WTC11 (cell line): Measurements from ENCODE around the gene KPNA3. TPM values are rescaled to one million over a fixed set of nuclear protein-coding genes. Genes with fewer than 3 reads are reported as not detected.
A peak's percentile ranks its signal among the peaks of the same experiment; 100 is the strongest.

Experiments used
- ATAC-seq: fragments of 200-7000 bp; cut with Tn5 transposase; 2 replicates; pipeline ENCODE4 v1.10.0; 2021; ENCODE audit warnings: mild to moderate bottlenecking, moderate library complexity
- CTCF ChIA-PET: fragments of 300-600 bp; sonication (Branson Sonifier 250); formaldehyde crosslinking; loops from one replicate; lab custom pipeline; 2021; ENCODE audit warnings: antibody characterized with exemption; lab: Charles Lee
- POLR2A ChIA-PET: fragments of 350-600 bp; sonication (Branson Sonifier 250); formaldehyde crosslinking; loops from one replicate; lab custom pipeline; 2021; ENCODE audit warnings: antibody characterized with exemption; lab: Charles Lee
- DNase-seq: peaks from one replicate; pipeline ENCODE4 v3.0.0; 2021; ENCODE audit warnings: low spot score
- H3K27ac Mint-ChIP-seq: 2 replicates; pipeline ENCODE4 v1.8.0; 2021; ENCODE audit warnings: mixed read lengths
- H3K27me3 Mint-ChIP-seq: 2 replicates; pipeline ENCODE4 v1.8.0; 2021; ENCODE audit warnings: low read depth, mild to moderate bottlenecking, moderate library complexity, mixed read lengths
- H3K36me3 Mint-ChIP-seq: 2 replicates; pipeline ENCODE4 v1.8.0; 2021; ENCODE audit warnings: mixed read lengths
- H3K4me1 Mint-ChIP-seq: 2 replicates; pipeline ENCODE4 v1.8.0; 2022; ENCODE audit warnings: mixed read lengths
- H3K4me3 Mint-ChIP-seq: 2 replicates; pipeline ENCODE4 v1.8.0; 2021; ENCODE audit warnings: mild to moderate bottlenecking, moderate library complexity, mixed read lengths
- H3K9me3 Mint-ChIP-seq: 2 replicates; pipeline ENCODE4 v1.8.0; 2021; ENCODE audit warnings: mixed read lengths
- ATF2 ChIP-seq: sonication (generic); formaldehyde crosslinking; IDR thresholded peaks from 2 replicates; pipeline ENCODE4 v1.8.1; 2022; ENCODE audit warnings: low read depth, missing genetic modification reagents, borderline replicate concordance
- ATF6 ChIP-seq: sonication (generic); formaldehyde crosslinking; IDR thresholded peaks from 2 replicates; pipeline ENCODE4 v1.8.1; 2023; ENCODE audit warnings: mild to moderate bottlenecking, missing genetic modification reagents
- CREB1 ChIP-seq: sonication (generic); formaldehyde crosslinking; IDR thresholded peaks from 2 replicates; pipeline ENCODE4 v1.8.0; 2023; ENCODE audit warnings: mild to moderate bottlenecking, missing genetic modification reagents
- CTCF ChIP-seq: fragments of 200-600 bp; IDR thresholded peaks from 2 replicates; pipeline ENCODE4 v1.8.0; 2022; ENCODE audit warnings: antibody characterized with exemption
- ERG ChIP-seq: fragments of 250-450 bp; sonication (Bioruptor Pico); IDR thresholded peaks from 2 replicates; pipeline ENCODE4 v1.8.0; 2021; ENCODE audit warnings: mild to moderate bottlenecking
- FOXJ3 ChIP-seq: sonication (generic); formaldehyde crosslinking; IDR thresholded peaks from 2 replicates; pipeline ENCODE4 v1.9.0; 2021; ENCODE audit warnings: missing genetic modification reagents, mild to moderate bottlenecking, borderline replicate concordance
- GABPB1 ChIP-seq: sonication (generic); formaldehyde crosslinking; IDR thresholded peaks from 2 replicates; pipeline ENCODE4 v1.8.1; 2023; ENCODE audit warnings: mild to moderate bottlenecking, missing genetic modification reagents
- HMGA2 ChIP-seq: fragments of 250-450 bp; sonication (Bioruptor Pico); IDR thresholded peaks from 2 replicates; pipeline ENCODE4 v1.4.0; 2021; ENCODE audit warnings: mild to moderate bottlenecking, moderate library complexity
- JUN ChIP-seq: sonication (generic); formaldehyde crosslinking; IDR thresholded peaks from 2 replicates; pipeline ENCODE4 v1.8.0; 2023; ENCODE audit warnings: mild to moderate bottlenecking, missing genetic modification reagents
- KAT7 ChIP-seq: sonication (generic); formaldehyde crosslinking; IDR thresholded peaks from 2 replicates; pipeline ENCODE4 v1.8.1; 2023; ENCODE audit warnings: missing genetic modification reagents, mild to moderate bottlenecking, borderline replicate concordance
- NFATC4 ChIP-seq: fragments of 250-450 bp; sonication (Bioruptor Pico); IDR thresholded peaks from 2 replicates; pipeline ENCODE4 v1.9.0; 2021; ENCODE audit warnings: mild to moderate bottlenecking
- RELA ChIP-seq: sonication (generic); formaldehyde crosslinking; IDR thresholded peaks from 2 replicates; pipeline ENCODE4 v1.8.1; 2022; ENCODE audit warnings: missing genetic modification reagents, mild to moderate bottlenecking, borderline replicate concordance
- RORB ChIP-seq: fragments of 250-450 bp; sonication (Bioruptor Pico); IDR thresholded peaks from 2 replicates; pipeline ENCODE4 v1.9.0; 2021; ENCODE audit warnings: mild to moderate bottlenecking
- TP53 ChIP-seq: sonication (generic); formaldehyde crosslinking; IDR thresholded peaks from 2 replicates; pipeline ENCODE4 v1.8.1; 2023; ENCODE audit warnings: mild to moderate bottlenecking, missing genetic modification reagents
- ZBTB43 ChIP-seq: sonication (generic); formaldehyde crosslinking; IDR thresholded peaks from 2 replicates; pipeline ENCODE4 v1.8.1; 2023; ENCODE audit warnings: mild to moderate bottlenecking, missing genetic modification reagents
- ZMAT4 ChIP-seq: fragments of 250-450 bp; sonication (Bioruptor Pico); IDR thresholded peaks from 2 replicates; pipeline ENCODE4 v1.9.0; 2021; ENCODE audit warnings: mild to moderate bottlenecking
- ZNF263 ChIP-seq: sonication (generic); formaldehyde crosslinking; IDR thresholded peaks from 2 replicates; pipeline ENCODE4 v1.8.1; 2022; ENCODE audit warnings: low read depth, mild to moderate bottlenecking, moderate library complexity, missing genetic modification reagents
- ZNF425 ChIP-seq: fragments of 250-450 bp; sonication (Bioruptor Pico); conservative IDR thresholded peaks from 2 replicates; pipeline ENCODE4 v1.9.0; 2021; ENCODE audit warnings: mild to moderate bottlenecking
- ZNF512 ChIP-seq: sonication (generic); formaldehyde crosslinking; IDR thresholded peaks from 2 replicates; pipeline ENCODE4 v1.8.1; 2022; ENCODE audit warnings: missing genetic modification reagents, borderline replicate concordance
- total RNA-seq: library from RNA; stranded (reverse); gene quantifications from 3 replicates; pipeline ENCODE4 v1.2.3, GENCODE V29; 2021

The KPNA3 gene
- total RNA-seq, 1 experiment from 2014 or later = 44.4 TPM

GRCh38 chr13:49754146-49754545 lies 38.3 kb downstream of the KPNA3 start:
- peak; percentile 47; the same call in 1 of the 2 replicates for TF ChIP-seq GABPB1 (CRISPR knock-in tag)
- TF ChIP-seq KAT7 = no peak
- TF ChIP-seq, all 79 proteins: peak for 1
- DNase-seq = no peak
- H3K27ac Mint-ChIP-seq = no peak overlapping the region

GRCh38 chr13:49749848-49750247 lies 42.6 kb downstream of the KPNA3 start:
- no peak for DNase-seq
- ATAC-seq = no peak
- Mint-ChIP-seq H3K36me3 (peaks cover 14% of the 10 kb centered on the region), H3K4me3 (no peak overlapping the region), H3K4me1 (peaks cover 19% of the 10 kb centered on the region), H3K27me3 (no peaks in the 10 kb centered on the region), H3K27ac (no peak overlapping the region), H3K9me3 (no peaks in the 10 kb centered on the region)
- CTCF ChIA-PET = no interaction called here
- POLR2A ChIA-PET = no interaction called here
- no peak for TF ChIP-seq ZNF512 (CRISPR knock-in tag)
- no peak for TF ChIP-seq RELA (CRISPR knock-in tag)
- TF ChIP-seq CREB1 (CRISPR knock-in tag) = no peak
- TF ChIP-seq ERG (CRISPR knock-in tag) = no peak
- TF ChIP-seq ZBTB43 (CRISPR knock-in tag) = no peak
- no peak for TF ChIP-seq NFATC4 (CRISPR knock-in tag)
- no peak for TF ChIP-seq ZNF263 (CRISPR knock-in tag)
- no peak for TF ChIP-seq JUN (CRISPR knock-in tag)
- TF ChIP-seq ATF6 = no peak

More at GRCh38 chr13:49754146-49754545, 38.3 kb downstream of the KPNA3 start:
- Mint-ChIP-seq H3K4me1 (peaks cover 19% of the 10 kb centered on the region), H3K9me3 (peaks cover 6% of the 10 kb centered on the region), H3K4me3 (no peak overlapping the region), H3K27me3 (no peaks in the 10 kb centered on the region), H3K36me3 (peaks cover 10% of the 10 kb centered on the region)
- POLR2A ChIA-PET = no interaction called here
- CTCF ChIA-PET = no interaction called here
- ATAC-seq = no peak

- DNase-seq (no peak), ATAC-seq (no peak)
- Mint-ChIP-seq H3K4me1 (0 out of 2 replicates have a peak, but pooled peaks cover 1% of the 10 kb centered on the region), H3K9me3 (no peaks in the 10 kb centered on the region), H3K4me3 (no peak overlapping the region), H3K27me3 (no peaks in the 10 kb centered on the region), H3K27ac (no peak overlapping the region), H3K36me3 (peaks cover 16% of the 10 kb centered on the region)
- POLR2A ChIA-PET = no interaction called here
- CTCF ChIA-PET = no interaction called here
- no peak for TF ChIP-seq HMGA2 (CRISPR knock-in tag)
- TF ChIP-seq TP53 (CRISPR knock-in tag) = no peak
- no peak for TF ChIP-seq FOXJ3 (CRISPR knock-in tag)
- TF ChIP-seq CTCF = no peak
- no peak for TF ChIP-seq RORB (CRISPR knock-in tag)
- TF ChIP-seq ZMAT4 (CRISPR knock-in tag) = no peak
- TF ChIP-seq ERG (CRISPR knock-in tag) = no peak
- no peak for TF ChIP-seq ATF2 (CRISPR knock-in tag)
- no peak for TF ChIP-seq ZNF425 (CRISPR knock-in tag)
Measured at GRCh38 chr13:49746111-49746510, 46.4 kb downstream of the KPNA3 start.
